Gastrocnemius medialis (tissue), 4 donors: ENCODE data around the gene TMIGD1. TPM values are rescaled to one million over a fixed set of nuclear protein-coding genes. Genes with fewer than 3 reads are reported as not detected.

Experiments used
- ATAC-seq, 2 donors: fragments of 150-250 bp; one replicate each; pipeline ENCODE4 v1.9.1; 2016
- DNase-seq, 2 donors: peaks; one replicate each; pipeline ENCODE4 v3.0.0-alpha.2; 2019
- H3K27ac ChIP-seq, 4 donors: fragments of 200-600 bp; sonication (generic); 1 replicate in 1 of 4; 2 replicates in 3 of 4; pipeline ENCODE4 v1.5.1; 2016 to 2018; ENCODE audit warnings: mild to moderate bottlenecking in 2 of 4, moderate library complexity in 1 of 4
- H3K27me3 ChIP-seq, 3 donors: fragments of 200-600 bp; sonication (generic) in 2 of 3; 1 replicate in 1 of 3; 2 replicates in 2 of 3; pipeline versions ENCODE4 v1.5.1 to v1.6.0; 2016 to 2019; ENCODE audit warnings: mild to moderate bottlenecking in 1 of 3, moderate library complexity in 1 of 3
- H3K36me3 ChIP-seq, 2 donors: fragments of 200-600 bp; sonication (generic) in 1 of 2; one replicate each; pipeline ENCODE4 v1.5.1; 2017 to 2018
- H3K4me1 ChIP-seq, 2 donors: fragments of 200-600 bp; sonication (generic) in 1 of 2; one replicate each; pipeline ENCODE4 v1.5.1; 2016 to 2017; ENCODE audit warnings: mild to moderate bottlenecking in 2 of 2
- H3K4me3 ChIP-seq, 4 donors: fragments of 200-600 bp; sonication (generic) in 3 of 4; 1 replicate in 1 of 4; 2 replicates in 3 of 4; pipeline ENCODE4 v1.5.1; 2016 to 2019; ENCODE audit warnings: mild to moderate bottlenecking in 2 of 4
- H3K9me3 ChIP-seq, 3 donors: fragments of 200-600 bp; sonication (generic) in 2 of 3; 1 replicate in 1 of 3; 2 replicates in 2 of 3; pipeline ENCODE4 v1.5.1; 2016 to 2019
- CTCF ChIP-seq, 5 experiments: fragments of 450-650 bp in 3 of 5; fragments of 200-600 bp in 2 of 5; sonication (generic) in 2 of 5; IDR thresholded peaks in 4 of 5; conservative IDR thresholded peaks in 1 of 5; 1 replicate in 4 of 5; 2 replicates in 1 of 5; pipeline ENCODE4 v1.5.1; 2016 to 2019; ENCODE audit warnings: antibody characterized with exemption in 5 of 5, mild to moderate bottlenecking in 3 of 5, moderate library complexity in 3 of 5
- POLR2A ChIP-seq, 2 donors: fragments of 450-650 bp; IDR thresholded peaks; one replicate each; pipeline ENCODE4 v1.6.1; 2017; ENCODE audit warnings: antibody characterized with exemption in 2 of 2, mild to moderate bottlenecking in 2 of 2, moderate library complexity in 2 of 2
- in situ Hi-C, 4 donors: fragments of 200-750 bp; cut with MboI; loops; one replicate each; pipeline versions ENCODE4 v1.15.0 to v1.8.0; 2017; ENCODE audit warnings: low sequenced_read_pairs in 4 of 4
- intact Hi-C: fragments of 100-400 bp; cut with DNase I; formaldehyde crosslinking; loops from one replicate; pipeline ENCODE4 v1.15.1; 2023; ENCODE audit warnings: low total_unique reads
- total RNA-seq, 4 donors: library from RNA; depleted of rRNA; stranded (reverse); fragments of >200 nt; gene quantifications; one replicate each; pipeline versions ENCODE4 v1.1.0 to v1.2.3, GENCODE V29; 2016

The TMIGD1 gene
- total RNA-seq, 4 donors from 2014 or later, result 0.68 TPM; not detected in 3

GRCh38 chr17:30360086-30360808, 26.4 kb upstream of the TMIGD1 start:
- intact Hi-C loops, result no loop called here
- no peaks in the 10 kb centered on the region for H3K9me3 ChIP-seq
- ATAC-seq, result no peak
- no peak for TF ChIP-seq CTCF (IDR thresholded peaks at IDR 0.05 in 4 of 5, conservative IDR thresholded peaks at IDR 0.05 in 1 of 5)
- TF ChIP-seq POLR2A (IDR thresholded peaks at IDR 0.05), result no peak
- in situ Hi-C loops, result no loop called here
- no peak overlapping the region for H3K4me3 ChIP-seq
- DNase-seq, result no peak
- no peak overlapping the region for H3K27ac ChIP-seq
- no peaks in the 10 kb centered on the region for H3K4me1 ChIP-seq
- no peaks in the 10 kb centered on the region for H3K27me3 ChIP-seq
- no peaks in the 10 kb centered on the region for H3K36me3 ChIP-seq

- Histone ChIP-seq H3K36me3 (no peaks in the 10 kb centered on the region), H3K27me3 (no peaks in the 10 kb centered on the region), H3K9me3 (no peaks in the 10 kb centered on the region), H3K27ac (no peak overlapping the region), H3K4me3 (no peak overlapping the region), H3K4me1 (no peaks in the 10 kb centered on the region)
- DNase-seq, result no peak
- intact Hi-C loops, result no loop called here
- no peak for TF ChIP-seq POLR2A (IDR thresholded peaks at IDR 0.05)
- no peak for TF ChIP-seq CTCF (IDR thresholded peaks at IDR 0.05 in 4 of 5, conservative IDR thresholded peaks at IDR 0.05 in 1 of 5)
- no peak for ATAC-seq
- in situ Hi-C loops, result no loop called here
Measured at GRCh38 chr17:30358055-30358760, 24.4 kb upstream of the TMIGD1 start.

- intact Hi-C loops, result no loop called here
- TF ChIP-seq CTCF (IDR thresholded peaks at IDR 0.05 in 4 of 5, conservative IDR thresholded peaks at IDR 0.05 in 1 of 5) (no peak), POLR2A (IDR thresholded peaks at IDR 0.05) (no peak)
Measured at GRCh38 chr17:30357476-30357875, 23.6 kb upstream of the TMIGD1 start.

GRCh38 chr17:30354701-30355100, 20.8 kb upstream of the TMIGD1 start:
- ATAC-seq, result no peak
- DNase-seq, result no peak
- intact Hi-C loops (no loop called here), in situ Hi-C loops (no loop called here)
- Histone ChIP-seq H3K4me1 (no peaks in the 10 kb centered on the region), H3K36me3 (no peaks in the 10 kb centered on the region), H3K27ac (no peak overlapping the region), H3K9me3 (no peaks in the 10 kb centered on the region), H3K27me3 (no peaks in the 10 kb centered on the region), H3K4me3 (no peak overlapping the region)
- TF ChIP-seq CTCF (IDR thresholded peaks at IDR 0.05 in 4 of 5, conservative IDR thresholded peaks at IDR 0.05 in 1 of 5) (no peak), POLR2A (IDR thresholded peaks at IDR 0.05) (no peak)

More at GRCh38 chr17:30357476-30357875, 23.6 kb upstream of the TMIGD1 start:
- no peak for DNase-seq
- no peaks in the 10 kb centered on the region for H3K36me3 ChIP-seq
- no peak overlapping the region for H3K27ac ChIP-seq
- ATAC-seq, result no peak
- H3K27me3 ChIP-seq, result no peaks in the 10 kb centered on the region
- H3K4me1 ChIP-seq, result no peaks in the 10 kb centered on the region
- H3K4me3 ChIP-seq, result no peak overlapping the region
- no peaks in the 10 kb centered on the region for H3K9me3 ChIP-seq
- in situ Hi-C loops, result no loop called here
